Measurements from ENCODE around the gene NOL3. TPM values are rescaled to one million over a fixed set of nuclear protein-coding genes. Genes with fewer than 3 reads are reported as not detected.

Gene NOL3
- total RNA-seq, 6 experiments from 2014 or later, result 21.5 to 44.3 (median 28.1) TPM

DNA sequence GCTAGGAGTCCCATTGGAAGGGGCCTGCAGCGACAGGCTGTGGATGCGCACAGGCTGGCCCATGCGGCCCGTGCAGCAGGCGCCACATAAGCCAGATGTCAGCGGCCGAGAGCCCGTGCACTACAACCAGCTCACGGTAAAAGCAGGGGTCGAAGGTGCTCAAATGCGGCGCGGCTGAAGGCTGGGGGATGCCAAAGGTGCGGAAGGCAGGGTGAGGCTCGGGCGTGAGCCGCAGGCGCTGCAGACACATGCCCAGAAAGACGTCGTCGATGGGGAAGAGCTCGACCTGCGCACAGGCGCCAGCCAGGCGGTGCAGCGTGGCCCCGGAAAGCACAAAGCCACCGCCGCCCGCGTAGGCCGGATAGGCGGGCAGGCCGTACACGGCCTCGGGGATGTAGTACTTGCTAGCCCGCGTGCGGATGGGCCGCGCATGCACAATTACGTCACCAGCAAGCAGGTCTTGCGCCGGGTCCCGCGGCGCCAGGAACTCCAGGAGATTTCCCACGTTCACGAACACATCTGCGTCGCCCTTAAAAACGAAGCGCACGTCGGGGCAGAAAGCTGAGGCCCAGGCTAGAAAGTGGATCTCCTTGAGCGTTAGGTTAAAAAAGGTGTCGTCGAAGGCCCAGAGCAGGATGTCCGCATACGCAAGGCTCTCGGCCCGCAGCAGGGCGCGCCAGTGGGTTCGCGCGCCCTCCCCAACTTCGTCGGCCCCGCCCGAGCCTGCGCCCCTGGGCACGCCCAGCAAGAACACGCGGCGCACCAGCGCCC is 20.9 kb upstream of the NOL3 start:
- intact Hi-C loops (cut with DNase I), result loop anchor here (10.0 kb wide), 3 partner anchors 45 to 175 kb away; partner anchors contain the start of gene PHAF1 (in 1 of the 2)
- Histone ChIP-seq H3K9me3 (no peaks in the 10 kb centered on the region), H3K4me1 (peaks cover 0 to 15% (median 0%) of the 10 kb centered on the region in 4 donors), H3K4me3 (no peak overlapping the region), H3K27me3 (no peaks in the 10 kb centered on the region), H3K27ac (no peak overlapping the region), H3K36me3 (peaks cover 2 to 42% (median 20%) of the 10 kb centered on the region in 4 donors)
- 43% methylated on average over 18 of the region's 77 CpGs for WGBS (ENCODE audit: insufficient coverage, low coverage, low lambda C conversion rate, missing lambda C conversion rate)
- peak; percentile 5 to 49 (median 26) for ATAC-seq
- peak in 1 of 3 donors; percentile 60 for DNase-seq
- no peak for TF ChIP-seq POLR2A (IDR thresholded peaks at IDR 0.05)
- no peak for TF ChIP-seq CTCF (IDR thresholded peaks at IDR 0.05)

DNA sequence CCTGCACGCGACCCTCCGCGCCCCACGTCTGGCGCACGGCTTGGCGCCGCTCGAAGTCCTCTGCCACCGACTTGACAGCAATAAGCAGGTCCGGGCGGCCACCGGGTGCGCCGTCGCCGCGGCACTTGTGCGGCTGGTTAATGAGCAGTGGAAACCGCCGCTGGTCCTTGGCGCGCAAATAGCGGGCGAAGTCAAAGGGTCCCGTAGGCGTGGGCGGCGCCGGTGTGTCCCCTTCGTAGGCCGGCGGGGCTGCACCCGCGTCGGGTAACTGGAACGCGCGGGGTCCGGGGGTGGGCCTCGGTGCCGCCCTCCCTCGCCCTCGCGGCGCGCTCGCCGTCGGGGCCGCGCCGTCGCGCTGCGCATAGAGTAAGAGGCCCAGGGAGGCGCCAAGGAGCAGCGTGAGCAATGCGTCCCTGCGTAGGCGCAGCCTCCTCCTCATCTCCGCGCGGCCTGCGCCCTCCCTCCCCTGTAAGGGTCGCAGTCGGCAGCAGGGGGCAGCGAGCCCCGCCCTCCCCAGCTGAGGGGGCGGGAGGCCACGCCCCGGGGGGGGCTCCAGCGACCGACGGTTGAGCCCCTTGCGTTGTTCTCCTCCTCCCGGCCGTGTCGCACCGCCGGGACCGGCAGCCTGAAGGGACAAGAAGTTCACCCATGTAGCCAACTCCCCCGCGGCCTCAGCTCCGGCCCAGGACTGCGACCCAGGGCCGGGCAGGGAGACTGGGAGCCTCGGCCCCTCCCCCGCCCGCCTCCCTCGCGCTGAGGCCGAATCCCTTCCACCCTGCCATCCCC is 20.1 kb upstream of the NOL3 start:
- ATAC-seq (peak; percentile 22 to 32 (median 28)), DNase-seq (peak in 1 of 3 donors; percentile 60)
- TF ChIP-seq POLR2A (IDR thresholded peaks at IDR 0.05) (no peak), CTCF (IDR thresholded peaks at IDR 0.05) (peak in 3 of 4 donors; percentile 3 to 34 (median 17))
- H3K4me1 ChIP-seq, result peaks cover 0 to 20% (median 0%) of the 10 kb centered on the region in 4 donors
- H3K4me3 ChIP-seq, result peak overlapping the region; percentile 47 to 54 (median 48)
- no peaks in the 10 kb centered on the region for H3K27me3 ChIP-seq
- intact Hi-C loops (cut with DNase I), result loop anchor here (10.0 kb wide), 3 partner anchors 45 to 175 kb away; partner anchors contain the start of gene PHAF1 (in 1 of the 2)
- no peaks in the 10 kb centered on the region for H3K9me3 ChIP-seq
- peaks cover 0 to 34% (median 17%) of the 10 kb centered on the region in 4 donors for H3K36me3 ChIP-seq
- WGBS (ENCODE audit: insufficient coverage, low coverage, low lambda C conversion rate, missing lambda C conversion rate), result 51% methylated on average over 10 of the region's 94 CpGs
- peak overlapping the region; percentile 26 to 54 (median 40) for H3K27ac ChIP-seq

DNA sequence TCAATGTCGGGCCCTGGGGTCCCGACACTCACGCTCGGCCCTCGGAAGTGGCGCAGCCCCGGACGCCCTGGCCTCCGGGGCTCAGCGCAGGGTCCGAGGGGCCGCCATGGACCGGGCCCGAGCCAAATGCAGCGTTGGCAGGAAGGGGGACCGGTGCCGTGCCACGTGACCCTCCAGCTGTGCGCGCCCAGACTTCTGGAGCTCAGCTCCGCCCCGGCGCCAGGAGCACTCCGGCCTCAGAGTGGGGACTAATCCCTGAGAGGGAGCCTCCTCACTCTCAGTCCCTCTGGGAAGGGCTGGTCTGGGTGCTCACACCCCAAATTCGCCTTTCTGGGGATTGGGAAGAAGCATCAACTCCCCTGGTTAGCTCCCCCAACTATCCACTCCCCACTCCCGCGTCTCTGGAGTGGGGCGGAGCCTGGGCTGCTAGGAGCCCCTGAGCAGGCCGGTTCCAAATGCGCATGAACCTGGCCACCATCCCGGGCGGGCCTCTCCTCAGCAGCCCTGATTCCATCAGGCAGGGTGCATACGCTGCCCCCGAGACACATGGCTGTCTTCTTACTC is 19.4 kb upstream of the NOL3 start, which contains the start of gene B3GNT9:
Gene B3GNT9, minus strand, starts transcription at position 166 of the 564 bp plus-strand sequence. CDS start 513 bp downstream, outside the sequence.
- ATAC-seq, result peak; percentile 45 to 57 (median 50)
- intact Hi-C loops (cut with DNase I), result loop anchor here (10.0 kb wide), 3 partner anchors 46 to 176 kb away; partner anchors contain the start of gene PHAF1 (in 1 of the 2)
- TF ChIP-seq POLR2A (IDR thresholded peaks at IDR 0.05) (no peak), CTCF (IDR thresholded peaks at IDR 0.05) (no peak)
- peak within 1 kb of the TSS; percentile 26 to 54 (median 40) for H3K27ac ChIP-seq
- peaks cover 0 to 27% (median 2%) of the 10 kb centered on the region in 4 donors for H3K4me1 ChIP-seq
- peak in 2 of 3 donors; percentile 70 to 73 for DNase-seq
- no peaks in the 10 kb centered on the region for H3K9me3 ChIP-seq
- 4% methylated on average over 14 of the region's 34 CpGs for WGBS (ENCODE audit: insufficient coverage, low coverage, low lambda C conversion rate, missing lambda C conversion rate)
- peaks cover 0 to 27% (median 12%) of the 10 kb centered on the region in 4 donors for H3K36me3 ChIP-seq
- H3K27me3 ChIP-seq, result no peaks in the 10 kb centered on the region
- H3K4me3 ChIP-seq, result peak within 1 kb of the TSS; percentile 47 to 54 (median 48)

Data from right lobe of liver (tissue), 6 donors.